Mesenchymal stem cell (in vitro differentiated cells and primary cell): ENCODE data around the gene NBPF3.

ENCODE experiments used
- DNase-seq: peaks from one replicate; pipeline ENCODE4 v3.0.0-alpha.2; 2013
- H2AFZ ChIP-seq: one replicate; pipeline ENCODE4 v1.6.1; 2013; ENCODE audit warnings: low read depth, mild to moderate bottlenecking, control low read depth, inconsistent platforms, low read length, moderate library complexity
- H2AK5ac ChIP-seq: 2 replicates; pipeline ENCODE4 v1.6.1; 2013; ENCODE audit warnings: low read length, moderate library complexity, mild to moderate bottlenecking, inconsistent platforms; ENCODE audit not compliant: severe bottlenecking
- H2BK120ac ChIP-seq: one replicate; pipeline ENCODE4 v1.6.1; 2013; ENCODE audit warnings: low read depth, mild to moderate bottlenecking, inconsistent platforms, low read length, moderate library complexity
- H2BK12ac ChIP-seq, 2 experiments: one replicate each; pipeline ENCODE4 v1.6.1; 2013; ENCODE audit warnings: inconsistent platforms in 2 of 2, low read length in 2 of 2, mild to moderate bottlenecking in 2 of 2, moderate library complexity in 2 of 2, control low read depth in 1 of 2
- H2BK15ac ChIP-seq: one replicate; pipeline ENCODE4 v1.6.1; 2013; ENCODE audit warnings: mild to moderate bottlenecking, low read depth, inconsistent platforms; ENCODE audit not compliant: poor library complexity, severe bottlenecking
- H2BK5ac ChIP-seq: 2 replicates; pipeline ENCODE4 v1.6.1; 2013; ENCODE audit warnings: low read depth, mild to moderate bottlenecking, low read length, control low read depth, inconsistent platforms; ENCODE audit not compliant: poor library complexity, severe bottlenecking
- H3K14ac ChIP-seq, 2 experiments: one replicate each; pipeline ENCODE4 v1.6.1; 2013; ENCODE audit warnings: inconsistent platforms in 2 of 2, low read length in 2 of 2, control low read depth in 1 of 2, mild to moderate bottlenecking in 1 of 2, moderate library complexity in 1 of 2
- H3K18ac ChIP-seq, 2 experiments: one replicate each; pipeline ENCODE4 v1.6.1; 2013; ENCODE audit warnings: inconsistent platforms in 2 of 2, low read length in 2 of 2, control low read depth in 1 of 2, low read depth in 1 of 2, mild to moderate bottlenecking in 1 of 2
- H3K23ac ChIP-seq, 2 experiments: one replicate each; pipeline ENCODE4 v1.6.1; 2013; ENCODE audit warnings: inconsistent platforms in 2 of 2, low read length in 2 of 2, mild to moderate bottlenecking in 2 of 2, moderate library complexity in 2 of 2, control low read depth in 1 of 2
- H3K27ac ChIP-seq: 2 replicates; pipeline ENCODE4 v1.5.1; 2013; ENCODE audit warnings: mild to moderate bottlenecking, moderate library complexity, low read length, control low read depth, inconsistent platforms; ENCODE audit not compliant: poor library complexity, severe bottlenecking
- H3K27me3 ChIP-seq, 2 experiments: 2 replicates each; pipeline versions ENCODE4 v1.6.1 to v1.7.0; 2013; ENCODE audit warnings: low read length in 2 of 2, mild to moderate bottlenecking in 2 of 2, moderate library complexity in 2 of 2, control low read depth in 1 of 2, inconsistent platforms in 1 of 2; ENCODE audit not compliant: control insufficient read depth in 1 of 2, insufficient read depth in 1 of 2
- H3K36me3 ChIP-seq, 2 experiments: 2 replicates each; pipeline versions ENCODE4 v1.6.1 to v1.7.0; 2013; ENCODE audit warnings: low read length in 2 of 2, control low read depth in 1 of 2, inconsistent platforms in 1 of 2, low read depth in 1 of 2, mild to moderate bottlenecking in 1 of 2; ENCODE audit not compliant: insufficient read depth in 2 of 2, control insufficient read depth in 1 of 2
- H3K4ac ChIP-seq, 2 experiments: one replicate each; pipeline ENCODE4 v1.6.1; 2013; ENCODE audit warnings: inconsistent platforms in 2 of 2, low read length in 2 of 2, mild to moderate bottlenecking in 2 of 2, moderate library complexity in 2 of 2, control low read depth in 1 of 2, low read depth in 1 of 2
- H3K4me1 ChIP-seq: 2 replicates; pipeline ENCODE4 v1.6.1; 2013; ENCODE audit warnings: low read depth, low read length, control low read depth; ENCODE audit not compliant: control insufficient read depth, insufficient read depth
- H3K4me2 ChIP-seq: 2 replicates; pipeline ENCODE4 v1.6.1; 2013; ENCODE audit warnings: low read length, mild to moderate bottlenecking, inconsistent platforms; ENCODE audit not compliant: poor library complexity, severe bottlenecking
- H3K4me3 ChIP-seq, 2 experiments: 2 replicates each; pipeline versions ENCODE4 v1.5.1 to v1.7.0; 2013; ENCODE audit warnings: low read length in 2 of 2, mild to moderate bottlenecking in 2 of 2, control low read depth in 1 of 2, low read depth in 1 of 2; ENCODE audit not compliant: insufficient read depth in 1 of 2
- H3K79me1 ChIP-seq: replicated peaks from 2 replicates; pipeline ENCODE4 v1.6.1; 2013; ENCODE audit warnings: mild to moderate bottlenecking, control low read depth, low read length, inconsistent platforms; ENCODE audit not compliant: poor library complexity, severe bottlenecking
- H3K9ac ChIP-seq: 2 replicates; pipeline ENCODE4 v1.7.0; 2013; ENCODE audit warnings: mild to moderate bottlenecking, low read length, moderate library complexity
- H3K9me3 ChIP-seq: 2 replicates; pipeline ENCODE4 v1.7.0; 2013; ENCODE audit warnings: mild to moderate bottlenecking, low read length; ENCODE audit not compliant: control insufficient read depth
- H4K8ac ChIP-seq: one replicate; pipeline ENCODE4 v1.6.1; 2013; ENCODE audit warnings: inconsistent platforms, mild to moderate bottlenecking, low read length, moderate library complexity
- H4K91ac ChIP-seq: one replicate; pipeline ENCODE4 v1.6.1; 2013; ENCODE audit warnings: mild to moderate bottlenecking, low read length, inconsistent platforms
- WGBS: methylation state at CpG from one replicate; pipeline ENCODE4 v1.1.7; 2013; ENCODE audit warnings: mixed read lengths; 5-methylcytosine and 5-hydroxymethylcytosine counted together

The NBPF3 gene

DNA sequence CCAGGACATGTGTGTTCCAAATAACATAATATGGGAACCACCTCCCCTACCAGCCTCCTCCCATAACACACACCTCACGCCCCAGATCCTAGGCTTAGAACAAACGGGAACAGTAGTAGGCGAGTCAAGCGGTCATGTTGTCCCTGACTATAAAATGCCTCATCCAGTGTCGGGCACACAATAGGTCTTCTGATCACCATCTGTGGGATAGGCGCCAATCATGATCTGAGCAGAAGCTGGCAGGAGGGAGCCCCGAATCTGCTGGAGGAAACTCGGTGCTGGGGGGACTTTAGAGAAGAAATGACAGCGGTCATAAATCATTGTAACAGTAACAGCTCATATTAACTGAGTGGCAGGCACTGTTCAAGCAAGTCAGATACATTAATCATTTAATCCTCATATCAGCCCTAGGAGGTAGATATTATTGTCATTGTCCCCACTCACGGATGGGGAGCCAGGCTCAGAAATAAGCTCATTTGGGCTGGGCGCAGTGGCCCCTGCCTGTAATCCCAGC, 82.6 kb downstream of the NBPF3 start:
- no peak for DNase-seq
- Histone ChIP-seq H2AK5ac (no peak overlapping the region), H3K14ac (no peak overlapping the region), H3K27me3 (peaks cover 0 to 3% of the 10 kb centered on the region in 2 experiments), H2AFZ (no peak overlapping the region), H2BK120ac (no peak overlapping the region), H3K36me3 (no peaks in the 10 kb centered on the region), H3K23ac (no peak overlapping the region), H4K91ac (no peak overlapping the region), H3K4me1 (peaks cover 8% of the 10 kb centered on the region), H2BK5ac (no peak overlapping the region), H4K8ac (no peak overlapping the region), H2BK12ac (no peak overlapping the region), H2BK15ac (no peak overlapping the region), H3K4ac (no peak overlapping the region), H3K4me3 (no peak overlapping the region), H3K27ac (no peak overlapping the region), H3K9ac (no peak overlapping the region), H3K4me2 (no peak overlapping the region), H3K18ac (no peak overlapping the region), H3K79me1 (peaks cover 1% of the 10 kb centered on the region), H3K9me3 (no peaks in the 10 kb centered on the region)
- WGBS = 95% methylated on average over 10 of the region's 11 CpGs

DNA sequence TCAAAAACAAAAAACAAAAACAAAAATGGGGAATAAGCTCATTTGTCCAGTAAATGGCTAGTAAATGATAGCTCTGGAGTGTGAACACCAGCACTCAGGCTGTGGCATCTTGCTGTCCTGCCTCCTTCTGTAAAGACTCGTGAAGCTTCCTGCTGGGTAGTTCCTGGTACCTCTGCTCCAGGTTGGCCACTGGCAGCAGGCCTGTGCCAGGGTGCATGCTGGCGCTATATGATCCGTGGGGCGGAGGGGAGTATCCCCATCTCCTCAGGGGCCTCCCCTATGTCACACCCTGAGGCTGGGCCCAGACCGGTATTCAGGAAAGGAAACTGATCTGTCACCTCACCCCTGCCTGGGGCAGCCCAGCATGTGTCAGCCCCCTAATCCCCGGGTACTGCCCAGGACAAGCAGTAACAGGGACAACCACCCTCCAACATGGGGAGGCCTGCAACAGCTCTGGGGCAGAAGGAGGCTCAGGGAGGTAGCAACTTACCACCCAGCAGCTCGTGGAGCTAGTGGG, 83.4 kb downstream of the NBPF3 start:
- no peak overlapping the region for H3K27ac ChIP-seq
- no peak overlapping the region for H3K14ac ChIP-seq
- no peak overlapping the region for H3K9ac ChIP-seq
- no peak overlapping the region for H3K23ac ChIP-seq
- DNase-seq = no peak
- H3K4ac ChIP-seq = no peak overlapping the region
- no peak overlapping the region for H2BK120ac ChIP-seq
- H2AFZ ChIP-seq = no peak overlapping the region
- H3K27me3 ChIP-seq = no peaks in the 10 kb centered on the region
- H2BK5ac ChIP-seq = no peak overlapping the region
- H3K36me3 ChIP-seq = no peaks in the 10 kb centered on the region
- no peak overlapping the region for H2BK15ac ChIP-seq
- H4K8ac ChIP-seq = no peak overlapping the region
- H4K91ac ChIP-seq = no peak overlapping the region
- H2AK5ac ChIP-seq = no peak overlapping the region
- H3K4me3 ChIP-seq = peak overlapping the region in 1 of 2 experiments; percentile 14
- no peaks in the 10 kb centered on the region for H3K9me3 ChIP-seq
- peaks cover 8% of the 10 kb centered on the region for H3K4me1 ChIP-seq
- H3K18ac ChIP-seq = no peak overlapping the region
- H3K4me2 ChIP-seq = no peak overlapping the region
- H2BK12ac ChIP-seq = no peak overlapping the region
- H3K79me1 ChIP-seq = peaks cover 1% of the 10 kb centered on the region
- WGBS = 95% methylated on average over 6 of the region's 7 CpGs

DNA sequence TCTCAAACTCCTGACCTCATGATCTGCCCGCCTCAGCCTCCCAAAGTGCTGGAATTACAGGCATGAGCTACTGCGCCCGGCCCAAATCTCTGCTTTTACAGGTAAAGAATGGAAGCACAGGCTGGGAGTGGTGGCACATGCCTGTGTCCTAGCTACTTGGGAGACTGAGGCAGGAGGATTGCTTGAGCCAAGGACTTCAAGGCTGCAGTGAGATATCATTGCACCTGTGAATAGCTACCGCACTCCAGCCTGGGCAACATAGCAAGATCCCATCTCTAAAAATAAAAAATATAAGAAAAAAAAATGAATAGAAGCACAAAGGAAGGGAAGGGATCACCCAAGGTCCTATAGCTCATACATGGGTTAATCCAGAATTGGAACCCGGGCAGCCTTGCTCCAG, 84.3 kb downstream of the NBPF3 start:
- no peak overlapping the region for H3K4me2 ChIP-seq
- peaks cover 1% of the 10 kb centered on the region for H3K79me1 ChIP-seq
- H3K27ac ChIP-seq = no peak overlapping the region
- no peak overlapping the region for H3K18ac ChIP-seq
- H3K36me3 ChIP-seq = no peaks in the 10 kb centered on the region
- no peak overlapping the region for H3K4me3 ChIP-seq
- no peak overlapping the region for H3K9ac ChIP-seq
- H3K9me3 ChIP-seq = no peaks in the 10 kb centered on the region
- no peak overlapping the region for H4K91ac ChIP-seq
- H2AFZ ChIP-seq = no peak overlapping the region
- peaks cover 8% of the 10 kb centered on the region for H3K4me1 ChIP-seq
- H3K14ac ChIP-seq = no peak overlapping the region
- no peak overlapping the region for H3K23ac ChIP-seq
- DNase-seq = no peak
- WGBS = 87% methylated on average over 4 of the region's 5 CpGs
- no peak overlapping the region for H3K4ac ChIP-seq
- no peak overlapping the region for H2BK15ac ChIP-seq
- H2BK12ac ChIP-seq = no peak overlapping the region
- no peaks in the 10 kb centered on the region for H3K27me3 ChIP-seq
- no peak overlapping the region for H2BK120ac ChIP-seq
- no peak overlapping the region for H2AK5ac ChIP-seq
- no peak overlapping the region for H2BK5ac ChIP-seq
- H4K8ac ChIP-seq = no peak overlapping the region

DNA sequence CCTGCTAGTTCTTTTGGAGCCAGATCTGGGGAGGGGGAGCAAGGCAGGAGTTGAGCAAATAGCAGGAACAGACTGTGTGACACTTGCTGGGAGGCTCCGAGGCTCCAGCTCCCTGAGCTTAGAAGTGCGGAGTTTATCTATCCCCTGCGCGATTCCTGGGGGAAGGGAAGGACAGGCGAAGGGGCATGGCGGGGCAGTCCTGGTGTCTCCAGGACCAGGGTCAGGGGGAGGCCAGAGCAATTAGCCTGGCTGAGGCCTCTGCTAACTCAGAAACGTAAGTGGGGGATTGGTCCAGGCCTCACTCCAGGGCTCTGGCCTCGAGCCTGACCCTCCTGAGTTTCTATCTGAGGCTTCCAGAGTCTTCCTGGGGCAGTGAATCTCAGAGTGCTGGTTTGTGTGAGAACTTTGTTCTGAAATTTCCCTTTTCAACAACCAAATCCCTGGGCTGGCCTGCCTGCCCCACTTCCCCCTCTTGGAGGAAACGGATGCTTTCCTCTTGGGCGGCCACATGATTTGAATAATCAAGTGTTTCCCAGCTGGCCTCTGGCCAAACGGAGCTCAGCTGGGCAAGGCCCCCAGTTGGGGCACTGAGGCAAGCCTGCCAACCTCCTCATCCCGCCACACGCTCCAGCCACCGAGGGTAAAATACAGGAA, 84.9 kb downstream of the NBPF3 start:
- no peak overlapping the region for H2BK5ac ChIP-seq
- 87% methylated on average over 12 of the region's 14 CpGs for WGBS
- H3K18ac ChIP-seq = no peak overlapping the region
- H2BK12ac ChIP-seq = no peak overlapping the region
- no peak overlapping the region for H3K14ac ChIP-seq
- H3K4me1 ChIP-seq = peaks cover 8% of the 10 kb centered on the region
- H2BK120ac ChIP-seq = no peak overlapping the region
- no peak overlapping the region for H3K4me2 ChIP-seq
- H2BK15ac ChIP-seq = no peak overlapping the region
- no peak overlapping the region for H3K4ac ChIP-seq
- no peak overlapping the region for H2AFZ ChIP-seq
- no peaks in the 10 kb centered on the region for H3K27me3 ChIP-seq
- H3K79me1 ChIP-seq = peaks cover 1% of the 10 kb centered on the region
- H3K27ac ChIP-seq = no peak overlapping the region
- no peak overlapping the region for H3K9ac ChIP-seq
- no peaks in the 10 kb centered on the region for H3K9me3 ChIP-seq
- no peak overlapping the region for H3K4me3 ChIP-seq
- no peak overlapping the region for H2AK5ac ChIP-seq
- no peak overlapping the region for H4K91ac ChIP-seq
- no peak overlapping the region for H4K8ac ChIP-seq
- no peak overlapping the region for H3K23ac ChIP-seq
- no peak for DNase-seq
- H3K36me3 ChIP-seq = no peaks in the 10 kb centered on the region
